Thyroid gland (tissue), 4 donors: ENCODE results near the gene IL17RD. TPM values are rescaled to one million over a fixed set of nuclear protein-coding genes. Genes with fewer than 3 reads are reported as not detected.

ENCODE experiments used
- DNase-seq, 2 donors: peaks; one replicate each; pipeline ENCODE4 v3.0.0-alpha.2; 2019
- H3K27ac ChIP-seq, 3 donors: fragments of 200-600 bp; sonication (generic); 1 replicate in 2 of 3; 2 replicates in 1 of 3; pipeline ENCODE4 v1.5.1; 2016 to 2019; ENCODE audit warnings: mild to moderate bottlenecking in 1 of 3, moderate library complexity in 1 of 3
- H3K27me3 ChIP-seq: fragments of 200-600 bp; sonication (generic); one replicate; pipeline ENCODE4 v1.5.1; 2019
- H3K36me3 ChIP-seq, 2 donors: fragments of 200-600 bp; sonication (generic); one replicate each; pipeline ENCODE4 v1.5.1; 2016 to 2019
- H3K4me1 ChIP-seq, 2 donors: fragments of 200-600 bp; sonication (generic); one replicate each; pipeline ENCODE4 v1.5.1; 2017 to 2019
- H3K4me3 ChIP-seq, 3 donors: fragments of 200-600 bp; sonication (generic); replicated peaks in 1 of 3; 1 replicate in 2 of 3; 2 replicates in 1 of 3; pipeline ENCODE4 v1.5.1; 2016; ENCODE audit warnings: mild to moderate bottlenecking in 1 of 3
- H3K9me3 ChIP-seq: fragments of 200-600 bp; sonication (generic); one replicate; pipeline ENCODE4 v1.5.1; 2017
- CTCF ChIP-seq, 6 experiments: fragments of 200-600 bp in 3 of 6; fragments of 450-650 bp in 3 of 6; sonication (generic) in 3 of 6; IDR thresholded peaks; one replicate each; pipeline ENCODE4 v1.5.1; 2016 to 2019; ENCODE audit warnings: antibody characterized with exemption in 6 of 6, mild to moderate bottlenecking in 2 of 6, inconsistent platforms in 1 of 6, moderate library complexity in 1 of 6
- POLR2A ChIP-seq, 2 donors: fragments of 450-650 bp; IDR thresholded peaks; one replicate each; pipeline ENCODE4 v1.6.1; 2017; ENCODE audit warnings: antibody characterized with exemption in 2 of 2, mild to moderate bottlenecking in 2 of 2, moderate library complexity in 1 of 2
- WGBS, 2 donors: methylation state at CpG; one replicate each; pipeline ENCODE4 v1.1.5; 2017; 5-methylcytosine and 5-hydroxymethylcytosine counted together
- intact Hi-C: fragments of 100-400 bp; cut with DNase I; formaldehyde crosslinking; loops from one replicate; pipeline ENCODE4 v1.15.1; 2023
- total RNA-seq, 4 donors: library from RNA; depleted of rRNA; stranded (reverse); fragments of >200 nt; gene quantifications; one replicate each; pipeline ENCODE4 v1.2.3, GENCODE V29; 2016

IL17RD gene
- total RNA-seq, 4 donors from 2014 or later, result 0.59 to 2.6 (median 1.4) TPM

- Histone ChIP-seq H3K27ac (no peak overlapping the region), H3K9me3 (no peaks in the 10 kb centered on the region), H3K27me3 (no peaks in the 10 kb centered on the region), H3K4me1 (peaks cover 24 to 46% of the 10 kb centered on the region in 2 donors), H3K36me3 (no peaks in the 10 kb centered on the region), H3K4me3 (no peak overlapping the region)
- TF ChIP-seq POLR2A (IDR thresholded peaks at IDR 0.05) (no peak), CTCF (IDR thresholded peaks at IDR 0.05) (no peak)
- intact Hi-C loops, result no loop called here
- no peak for DNase-seq
- WGBS, 2 donors, result 80 to 88% methylated on average over 6 of the region's 6 CpGs
Measured at GRCh38 chr3:57064001-57064400, 101.2 kb downstream of the IL17RD start.

DNA sequence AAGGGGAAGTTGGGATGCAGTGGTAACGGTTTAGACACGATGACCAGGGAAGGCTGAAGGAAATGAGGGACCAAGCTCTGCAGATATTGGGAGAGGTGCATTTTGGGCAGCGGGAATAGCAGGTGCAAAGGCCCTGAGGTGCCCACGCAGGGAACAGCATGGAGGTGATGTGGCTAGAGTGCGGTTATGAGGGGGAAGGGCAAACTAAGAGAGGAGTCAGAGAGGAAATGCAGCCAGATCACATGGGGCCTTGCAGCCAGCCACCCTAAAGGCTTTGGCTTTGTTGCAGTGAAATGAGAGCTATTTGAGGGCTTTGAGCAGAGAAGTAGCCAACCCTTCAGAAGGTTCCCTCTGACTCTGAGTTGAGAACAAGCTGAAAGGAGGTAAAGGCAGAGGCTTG lies 102.1 kb downstream of the IL17RD start:
- Histone ChIP-seq H3K27ac (peak overlapping the region in 1 of 3 donors; percentile 24), H3K4me3 (no peak overlapping the region), H3K27me3 (no peaks in the 10 kb centered on the region), H3K4me1 (peaks cover 14 to 36% of the 10 kb centered on the region in 2 donors), H3K9me3 (no peaks in the 10 kb centered on the region), H3K36me3 (no peaks in the 10 kb centered on the region)
- intact Hi-C loops, result no loop called here
- WGBS, 2 donors, result 92 to 95% methylated on average over 5 of the region's 5 CpGs
- no peak for TF ChIP-seq POLR2A (IDR thresholded peaks at IDR 0.05)
- no peak for TF ChIP-seq CTCF (IDR thresholded peaks at IDR 0.05)
- no peak for DNase-seq

DNA sequence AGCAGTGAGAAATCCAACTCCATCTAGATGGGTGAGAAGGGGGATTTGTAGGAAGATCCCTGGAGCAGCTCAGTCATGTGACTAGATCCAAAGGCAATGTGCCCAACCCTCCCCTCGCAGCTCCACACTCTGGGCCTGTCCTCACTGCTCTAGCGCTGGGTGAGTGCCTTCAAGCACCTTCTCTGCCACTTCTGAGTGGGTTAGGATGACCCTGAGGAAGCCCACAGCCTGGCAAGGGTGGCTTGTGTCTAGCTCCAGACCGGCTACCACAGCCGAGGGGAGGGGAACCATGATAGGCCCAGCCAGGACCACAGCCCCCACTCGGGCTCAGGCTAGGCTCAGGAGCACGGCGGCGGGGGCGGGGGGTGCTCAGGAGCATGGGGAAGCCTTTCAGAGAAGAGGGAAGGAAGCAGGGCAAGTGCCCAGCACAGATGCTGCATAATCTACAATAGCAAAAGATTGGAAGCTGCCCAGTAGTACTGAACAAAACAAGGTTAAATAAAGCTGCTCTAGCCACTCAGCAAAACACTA lies 103.0 kb downstream of the IL17RD start:
- H3K36me3 ChIP-seq, result no peaks in the 10 kb centered on the region
- no peak overlapping the region for H3K4me3 ChIP-seq
- DNase-seq, result peak; percentile 86 to 88
- TF ChIP-seq POLR2A (IDR thresholded peaks at IDR 0.05) (no peak), CTCF (IDR thresholded peaks at IDR 0.05) (no peak)
- H3K9me3 ChIP-seq, result no peaks in the 10 kb centered on the region
- peak overlapping the region in 2 of 3 donors; percentile 73 to 78 for H3K27ac ChIP-seq
- 6 to 22% methylated on average over 6 to 9 of the region's 9 CpGs for WGBS, 2 donors
- H3K4me1 ChIP-seq, result peaks cover 13 to 30% of the 10 kb centered on the region in 2 donors
- intact Hi-C loops, result no loop called here
- no peaks in the 10 kb centered on the region for H3K27me3 ChIP-seq

GRCh38 chr3:57061556-57061955 lies 103.6 kb downstream of the IL17RD start:
- no peak for DNase-seq
- peaks cover 13 to 30% of the 10 kb centered on the region in 2 donors for H3K4me1 ChIP-seq
- no peaks in the 10 kb centered on the region for H3K36me3 ChIP-seq
- WGBS, 2 donors, result 92 to 96% methylated on average over 3 of the region's 3 CpGs
- peak overlapping the region in 2 of 3 donors; percentile 73 to 78 for H3K27ac ChIP-seq
- H3K4me3 ChIP-seq, result no peak overlapping the region
- TF ChIP-seq CTCF (IDR thresholded peaks at IDR 0.05) (no peak), POLR2A (IDR thresholded peaks at IDR 0.05) (no peak)
- H3K27me3 ChIP-seq, result no peaks in the 10 kb centered on the region
- no peaks in the 10 kb centered on the region for H3K9me3 ChIP-seq
- intact Hi-C loops, result no loop called here

DNA sequence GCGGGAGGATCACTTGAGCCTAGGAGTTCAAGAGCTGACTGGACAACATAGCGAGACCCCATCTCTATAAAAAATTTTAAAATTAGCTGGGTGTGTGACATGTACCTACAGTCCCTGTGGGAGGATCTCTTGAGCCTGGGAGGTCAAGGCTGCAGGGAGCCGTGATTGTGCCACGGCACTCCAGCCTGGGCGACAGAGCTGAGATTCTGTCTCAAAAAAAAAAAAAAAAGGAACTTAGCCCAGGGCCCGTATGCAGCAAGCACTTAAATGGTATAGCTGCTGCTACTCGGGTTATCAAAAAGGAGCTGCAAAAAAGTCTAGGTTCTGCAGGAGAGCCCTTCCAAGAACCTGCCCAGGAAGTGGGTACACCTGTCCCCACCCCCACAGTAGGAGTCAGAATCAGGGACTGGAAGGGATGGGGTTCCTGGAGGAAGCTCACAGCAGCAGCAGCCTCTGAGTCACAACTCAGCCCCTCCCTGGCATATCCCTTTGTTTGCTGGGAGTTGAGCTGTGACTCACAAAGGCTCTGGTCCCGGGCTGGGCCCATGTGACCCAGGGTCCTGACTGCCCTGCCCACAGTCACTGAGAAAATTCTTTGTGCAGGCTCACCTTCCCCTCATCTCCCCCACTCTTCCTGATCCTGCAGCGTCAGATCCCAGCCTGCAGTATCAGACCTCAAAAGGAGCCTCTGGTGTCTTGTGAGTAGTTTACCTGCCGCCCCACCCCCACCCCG lies 104.9 kb downstream of the IL17RD start, which contains the start of gene SPATA12:
Gene SPATA12 (plus strand): TSS at position 576 of the 733 bp plus-strand sequence. CDS start 13,031 bp downstream, outside the sequence.
- Histone ChIP-seq H3K27me3 (no peaks in the 10 kb centered on the region), H3K9me3 (no peaks in the 10 kb centered on the region), H3K4me3 (no peak within 1 kb of the TSS), H3K4me1 (peaks cover 13 to 30% of the 10 kb centered on the region in 2 donors), H3K27ac (peak within 1 kb of the TSS in 2 of 3 donors; percentile 73 to 78), H3K36me3 (no peaks in the 10 kb centered on the region)
- peak; percentile 42 to 53 for DNase-seq
- TF ChIP-seq CTCF (IDR thresholded peaks at IDR 0.05), result no peak
- TF ChIP-seq POLR2A (IDR thresholded peaks at IDR 0.05), result no peak
- intact Hi-C loops, result no loop called here
- WGBS, 2 donors, result 70 to 82% methylated on average over 11 of the region's 11 CpGs
